C1 segment of cervical spinal cord (tissue), 14 donors: ENCODE data around the gene GNAI2.
"Not testable (repeated sequence)": the region's sequence is repeated elsewhere in the genome, so short reads cannot be mapped to it uniquely, and the experiment has no call there.

Source experiments
- DNase-seq, 14 donors: peaks; one replicate each; lab custom pipeline; 2025; lab: John Stamatoyannopoulos, UW

The GNAI2 gene

DNA sequence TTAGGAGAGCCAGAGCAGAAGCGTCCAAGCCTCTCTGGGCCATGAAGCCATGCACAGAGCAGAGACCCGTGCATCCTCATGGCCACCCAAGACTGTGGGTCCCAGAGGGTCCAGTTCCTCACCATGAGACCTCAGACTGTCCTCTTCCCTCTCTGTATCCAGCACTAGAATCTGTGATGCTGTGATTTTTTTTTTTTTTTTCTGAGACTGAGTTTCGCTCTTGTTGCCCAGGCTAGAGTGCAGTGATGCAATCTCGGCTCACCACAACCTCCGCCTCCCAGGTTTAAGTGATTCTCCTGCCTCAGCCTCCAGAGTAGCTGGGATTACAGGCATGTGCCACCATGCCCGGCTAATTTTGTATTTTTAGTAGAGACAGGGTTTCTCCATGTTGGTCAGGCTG, 8.8 kb downstream of the GNAI2 start:
- DNase-seq = not testable (repeated sequence)

DNA sequence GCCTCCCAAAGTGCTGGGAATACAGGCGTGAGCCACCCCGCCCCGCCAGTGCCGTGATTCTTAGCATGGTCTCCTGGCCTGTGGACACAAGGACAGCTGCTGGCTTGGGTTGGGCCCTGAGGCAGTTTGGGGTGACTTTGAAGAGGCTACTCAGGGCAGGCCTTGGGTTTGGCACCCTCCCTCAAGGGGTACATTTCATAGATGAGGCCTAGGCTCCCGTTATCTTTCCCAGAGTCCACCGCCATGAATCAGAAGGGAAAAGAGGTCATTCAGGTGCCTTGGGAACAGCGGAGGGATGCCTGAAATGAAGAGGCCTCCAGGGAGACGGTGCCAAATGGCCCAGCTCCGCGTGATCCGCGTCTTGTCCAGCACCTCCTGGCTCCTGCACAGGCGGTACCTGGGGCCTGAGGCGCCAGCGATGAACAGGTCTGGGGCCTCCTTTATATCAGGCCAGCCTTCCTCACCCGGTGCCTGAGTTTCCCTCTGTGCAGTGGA, 9.3 kb downstream of the GNAI2 start:
- peak in 1 of 14 donors; percentile 29 for DNase-seq

DNA sequence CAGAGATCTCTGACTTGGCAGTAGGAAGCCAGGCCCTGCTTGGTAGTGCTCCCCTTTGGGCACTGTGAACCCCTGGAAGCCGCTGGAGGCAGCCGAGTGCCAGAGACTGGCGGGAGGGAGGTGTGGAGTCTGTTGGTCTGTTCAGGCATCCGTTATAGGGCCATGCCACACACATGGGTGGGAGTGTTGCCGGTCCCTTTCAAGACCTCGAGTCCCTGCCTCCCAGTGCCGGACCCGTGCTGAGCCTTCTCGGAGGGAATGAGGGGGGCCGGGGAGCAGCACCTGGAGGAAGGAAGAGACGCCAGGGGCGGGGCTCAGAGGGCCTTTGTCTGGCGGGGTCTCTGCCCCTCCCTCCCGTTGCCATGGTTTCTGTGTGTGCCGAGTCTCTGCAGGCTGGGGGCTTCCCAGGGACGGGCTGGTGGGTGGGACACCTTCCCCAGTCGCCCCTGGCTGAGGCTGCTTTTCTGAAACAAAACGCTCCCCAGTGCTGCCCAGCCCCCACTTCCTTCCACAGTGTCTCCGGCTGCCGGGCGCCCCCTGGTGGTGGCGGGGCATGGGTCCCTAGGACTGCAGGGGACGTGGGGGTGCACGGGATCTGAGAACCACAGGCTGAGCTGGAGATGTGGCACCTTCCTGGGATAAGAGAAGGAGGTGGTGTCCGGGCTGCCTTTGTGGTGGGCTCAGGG, 10.0 kb downstream of the GNAI2 start:
- peak in 13 of 14 donors; percentile 45 to 89 (median 69) for DNase-seq

DNA sequence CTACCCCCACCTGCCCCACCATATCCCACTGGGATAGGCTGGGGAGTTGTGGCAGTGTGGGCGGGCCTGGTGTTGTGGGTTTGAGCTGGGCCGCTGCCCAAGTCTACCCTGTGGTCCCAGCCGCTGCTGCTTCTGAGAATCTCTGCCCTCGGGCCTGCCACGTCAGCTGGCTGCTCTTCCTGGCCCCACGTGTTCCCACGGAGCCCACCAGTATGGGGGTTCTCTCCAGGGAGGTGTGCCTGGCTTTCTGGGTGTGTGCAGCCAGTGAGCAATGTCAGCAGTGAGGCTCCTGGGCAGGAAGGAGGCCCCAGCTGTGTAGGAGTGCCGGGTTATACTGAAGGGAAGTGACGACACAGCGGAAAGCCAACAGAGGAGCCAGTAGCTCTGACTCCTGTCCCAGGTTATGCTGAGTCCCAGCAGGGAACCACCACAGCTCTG, 10.5 kb downstream of the GNAI2 start:
- no peak for DNase-seq

DNA sequence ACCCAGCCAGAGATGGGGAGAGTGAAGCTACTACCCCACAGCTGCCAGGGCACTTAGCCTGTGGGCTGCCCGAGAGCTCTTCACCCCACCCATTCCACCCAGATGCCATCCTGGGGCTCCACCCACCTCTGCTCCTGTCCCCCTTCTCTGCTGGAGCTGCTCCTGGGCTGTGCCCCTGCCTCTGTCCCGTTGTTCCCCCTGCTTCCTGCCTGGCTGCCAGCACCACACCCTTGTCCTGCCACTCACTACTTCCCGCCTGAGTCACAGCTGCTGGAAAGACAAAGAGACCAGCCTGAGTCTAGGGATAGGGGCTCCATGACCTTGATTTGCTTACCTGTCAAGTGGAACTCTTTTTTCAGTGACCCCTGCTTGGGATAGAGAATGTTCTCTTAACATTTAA, 12.4 kb downstream of the GNAI2 start:
- no peak for DNase-seq

DNA sequence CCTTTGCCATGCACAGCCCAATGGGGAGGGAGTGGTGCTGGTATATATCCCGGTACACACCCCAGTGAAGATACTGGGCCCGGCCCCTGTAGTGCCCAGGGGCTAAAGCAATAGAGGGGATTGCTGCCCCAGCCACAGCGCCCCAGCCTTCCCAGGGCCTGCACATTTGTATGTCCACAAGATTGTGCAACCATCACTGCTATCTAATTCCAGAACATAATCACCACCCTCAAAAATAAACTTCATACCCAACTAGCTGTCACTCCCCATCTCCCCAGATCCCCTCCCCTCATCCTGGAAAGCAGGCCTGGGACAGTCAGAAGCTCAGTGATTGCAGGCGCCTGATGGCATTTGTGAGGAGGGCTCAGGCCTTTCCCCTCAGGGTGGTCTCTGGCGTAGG, 13.5 kb downstream of the GNAI2 start:
- DNase-seq = no peak

DNA sequence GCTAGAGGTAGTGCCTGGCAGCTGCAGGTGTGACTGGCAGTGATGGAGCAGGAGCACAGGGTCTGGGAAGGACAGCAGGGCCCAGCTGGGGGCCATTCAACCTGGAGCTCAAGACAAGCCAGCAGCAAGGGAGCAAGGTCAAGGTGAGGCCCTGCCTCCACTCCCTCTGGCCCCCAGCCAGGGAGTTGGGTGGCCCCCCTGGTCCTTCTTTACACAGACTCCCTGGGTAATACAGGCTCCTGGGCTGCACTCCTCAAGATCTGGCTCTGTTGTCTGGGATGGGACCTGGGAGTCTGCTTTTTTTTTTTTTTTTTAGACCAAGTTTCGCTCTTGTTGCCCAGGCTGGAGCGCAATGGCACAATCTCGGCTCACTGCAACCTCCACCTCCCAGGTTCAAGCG, 14.5 kb downstream of the GNAI2 start:
- no peak for DNase-seq

DNA sequence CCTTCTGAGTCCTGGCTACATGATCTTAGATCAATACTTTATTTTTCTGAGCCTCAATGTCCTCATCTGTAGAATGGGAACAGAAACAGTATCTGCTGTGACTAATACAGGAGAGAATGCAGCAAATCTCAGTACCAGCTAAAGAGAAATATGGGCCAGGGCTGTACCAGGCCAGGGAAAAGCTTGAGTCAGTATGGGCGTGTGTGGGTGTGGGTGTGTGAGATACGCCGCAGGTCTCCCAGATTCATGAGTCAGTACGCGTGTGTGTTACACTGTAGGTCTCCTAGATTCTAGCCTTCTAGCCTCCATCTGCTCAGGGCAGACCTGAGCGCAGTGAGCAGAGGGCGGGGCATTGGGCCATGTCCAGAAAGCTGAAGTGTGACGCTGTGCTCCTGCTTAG, 15.2 kb downstream of the GNAI2 start:
- DNase-seq = no peak

DNA sequence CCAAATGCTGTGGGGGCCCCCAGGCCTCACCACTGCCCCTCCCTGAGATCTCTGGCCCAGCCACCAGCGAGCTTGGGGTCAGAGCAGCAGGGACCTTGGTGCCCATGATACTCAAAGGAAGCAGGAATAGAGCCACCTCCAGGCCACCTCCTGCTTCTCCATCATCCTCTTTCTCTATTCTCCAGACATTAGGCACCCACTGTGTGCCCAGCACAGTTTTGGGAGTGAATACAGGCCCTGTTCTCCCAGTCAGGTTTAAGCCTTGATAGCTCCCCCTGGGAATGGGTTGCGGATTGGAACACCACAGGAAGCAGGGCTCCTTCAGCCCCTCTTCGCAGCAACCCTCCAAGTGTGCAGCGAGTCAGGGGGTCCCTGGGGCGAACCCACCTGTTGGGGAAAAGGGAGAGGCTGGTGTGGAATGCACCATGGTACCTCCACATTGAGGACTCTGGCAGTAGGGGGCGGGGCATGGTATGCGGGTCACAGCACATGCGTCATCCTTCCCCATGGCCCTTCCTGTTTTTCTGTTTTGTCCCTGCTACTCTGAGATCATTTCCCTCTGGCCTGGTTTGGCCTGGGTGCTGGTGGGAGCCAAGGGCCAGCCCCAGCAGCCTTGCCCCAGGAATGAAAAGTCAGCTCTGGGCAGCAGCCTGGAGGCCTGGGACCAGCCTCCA, 18.7 kb downstream of the GNAI2 start:
- DNase-seq = peak in 3 of 14 donors; percentile 15 to 29 (median 26)

DNA sequence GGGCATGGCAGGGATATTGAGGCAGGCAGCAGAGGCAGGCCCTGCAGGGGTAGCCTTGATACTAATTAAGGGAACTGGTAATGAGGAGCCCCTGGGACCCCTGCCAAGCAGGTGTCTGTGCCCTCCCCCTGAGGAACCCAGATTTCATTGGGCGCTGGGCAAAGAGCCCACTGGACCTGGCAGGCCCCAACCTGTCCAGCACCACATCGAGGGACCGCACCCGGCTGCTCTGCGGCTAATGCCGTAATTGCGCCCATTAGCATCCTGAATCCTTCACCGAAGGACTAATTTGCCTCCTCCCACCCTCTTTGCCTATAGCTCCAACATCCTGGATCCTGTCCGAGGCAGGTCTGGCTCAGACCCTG, 19.2 kb downstream of the GNAI2 start:
- no peak for DNase-seq

DNA sequence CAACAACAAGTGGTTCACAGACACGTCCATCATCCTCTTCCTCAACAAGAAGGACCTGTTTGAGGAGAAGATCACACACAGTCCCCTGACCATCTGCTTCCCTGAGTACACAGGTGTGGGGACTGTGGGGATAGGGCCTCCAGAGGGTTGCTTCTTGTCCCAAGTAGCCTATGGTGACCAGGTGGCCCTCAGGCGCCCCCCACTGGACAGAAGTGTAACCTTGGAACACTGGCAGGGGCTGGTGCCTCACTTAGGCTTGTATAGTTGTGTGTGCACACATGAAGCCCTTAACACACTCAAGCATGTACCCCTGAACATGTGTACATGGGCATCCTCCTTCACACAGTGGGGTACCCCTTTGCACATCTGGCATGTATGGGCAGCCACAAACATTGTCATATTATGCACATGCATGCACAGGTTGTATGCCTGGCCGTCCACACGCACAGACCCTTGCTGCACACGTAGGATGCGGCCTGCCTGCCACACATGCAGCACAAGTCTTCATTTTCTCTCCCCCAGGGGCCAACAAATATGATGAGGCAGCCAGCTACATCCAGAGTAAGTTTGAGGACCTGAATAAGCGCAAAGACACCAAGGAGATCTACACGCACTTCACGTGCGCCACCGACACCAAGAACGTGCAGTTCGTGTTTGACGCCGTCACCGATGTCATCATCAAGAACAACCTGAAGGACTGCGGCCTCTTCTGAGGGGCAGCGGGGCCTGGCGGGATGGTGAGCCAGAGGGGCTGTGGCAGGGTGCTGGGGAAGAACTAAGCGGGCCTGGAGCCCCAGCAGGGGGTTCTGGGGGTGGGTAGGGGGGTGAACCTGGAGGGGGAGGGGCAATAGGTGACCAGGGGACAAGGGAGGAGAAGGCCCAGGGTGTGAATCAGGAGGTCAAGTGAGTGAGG, 21.2 kb downstream of the GNAI2 start:
- peak in 4 of 14 donors; percentile 20 to 40 (median 29) for DNase-seq

DNA sequence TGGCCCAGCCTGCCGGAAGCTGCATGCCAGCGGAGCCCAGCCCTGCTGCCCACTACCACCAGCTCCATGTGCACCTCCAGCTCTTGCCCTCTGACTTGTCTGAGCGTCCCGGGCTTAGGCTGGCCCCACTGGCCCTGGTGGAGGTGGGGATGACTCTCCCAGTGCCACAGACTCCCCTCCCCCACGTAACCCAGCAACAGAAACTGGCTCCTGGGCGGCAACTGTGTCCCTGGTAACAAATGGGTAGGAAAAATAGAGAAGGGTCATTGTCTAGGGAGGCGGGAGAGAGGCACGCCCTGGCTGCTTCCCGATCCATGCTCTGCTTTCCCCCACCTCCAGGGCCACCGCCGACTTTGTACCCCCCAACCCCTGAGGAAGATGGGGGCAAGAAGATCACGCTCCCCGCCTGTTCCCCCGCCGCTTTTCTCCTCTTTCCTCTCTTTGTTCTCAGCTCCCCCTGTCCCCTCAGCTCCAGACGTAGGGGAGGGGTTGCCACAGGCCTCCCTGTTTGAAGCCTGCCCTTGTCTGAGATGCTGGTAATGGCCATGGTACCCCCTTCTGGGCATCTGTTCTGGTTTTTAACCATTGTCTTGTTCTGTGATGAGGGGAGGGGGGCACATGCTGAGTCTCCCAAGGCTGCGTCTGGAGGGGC, 22.2 kb downstream of the GNAI2 start:
- DNase-seq = peak in 3 of 14 donors; percentile 25 to 62 (median 30)

DNA sequence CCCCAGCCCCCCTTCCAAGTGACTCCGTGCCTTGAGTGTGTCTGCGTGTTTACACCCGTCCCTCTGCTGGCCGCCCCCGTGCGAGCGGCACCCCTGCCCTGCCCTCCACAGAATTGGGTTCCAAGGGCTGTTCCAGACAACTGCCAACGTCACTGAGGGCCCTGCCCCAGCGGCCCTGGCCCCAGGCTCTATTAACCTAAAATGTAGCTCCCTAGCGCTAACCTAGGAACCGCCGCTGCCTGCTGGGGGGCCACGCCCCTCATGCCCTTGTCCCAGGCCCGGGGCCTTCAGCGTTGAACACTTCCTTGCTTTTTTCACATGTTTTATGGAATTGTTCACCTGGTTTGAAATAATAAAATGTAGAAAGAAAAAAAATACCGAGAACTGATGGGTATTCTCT, 23.0 kb downstream of the GNAI2 start:
- peak in 2 of 14 donors; percentile 20 to 37 for DNase-seq

DNA sequence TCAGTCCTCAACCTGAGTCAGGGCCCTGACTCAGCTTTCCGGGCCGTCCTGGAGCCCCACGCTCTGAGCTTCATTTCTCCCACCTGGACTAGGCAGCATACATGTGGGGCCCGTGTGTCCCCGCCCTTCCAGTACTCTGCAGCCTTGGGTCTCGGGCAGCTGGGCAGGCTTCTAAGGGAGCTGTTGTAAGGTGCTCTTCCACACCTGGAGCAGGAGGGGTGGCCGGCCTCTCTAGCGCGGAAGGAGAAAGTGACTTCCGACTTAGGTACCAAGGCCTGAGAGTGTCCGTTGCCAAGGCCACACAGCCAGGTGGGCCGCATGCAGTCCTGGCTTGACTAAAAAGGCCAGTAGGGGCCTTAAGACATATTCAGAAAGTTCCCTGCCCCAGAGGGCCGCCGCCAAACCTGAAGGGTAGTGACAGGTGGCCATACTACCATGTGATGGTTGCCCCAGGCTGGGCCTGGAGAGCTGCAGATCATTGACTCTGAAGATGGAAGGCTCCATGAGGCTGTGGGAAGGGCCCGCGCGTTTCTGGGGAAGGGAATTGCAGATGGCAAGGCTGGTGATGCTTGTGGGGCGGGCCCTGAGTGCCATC, 23.5 kb downstream of the GNAI2 start:
- DNase-seq = no peak

DNA sequence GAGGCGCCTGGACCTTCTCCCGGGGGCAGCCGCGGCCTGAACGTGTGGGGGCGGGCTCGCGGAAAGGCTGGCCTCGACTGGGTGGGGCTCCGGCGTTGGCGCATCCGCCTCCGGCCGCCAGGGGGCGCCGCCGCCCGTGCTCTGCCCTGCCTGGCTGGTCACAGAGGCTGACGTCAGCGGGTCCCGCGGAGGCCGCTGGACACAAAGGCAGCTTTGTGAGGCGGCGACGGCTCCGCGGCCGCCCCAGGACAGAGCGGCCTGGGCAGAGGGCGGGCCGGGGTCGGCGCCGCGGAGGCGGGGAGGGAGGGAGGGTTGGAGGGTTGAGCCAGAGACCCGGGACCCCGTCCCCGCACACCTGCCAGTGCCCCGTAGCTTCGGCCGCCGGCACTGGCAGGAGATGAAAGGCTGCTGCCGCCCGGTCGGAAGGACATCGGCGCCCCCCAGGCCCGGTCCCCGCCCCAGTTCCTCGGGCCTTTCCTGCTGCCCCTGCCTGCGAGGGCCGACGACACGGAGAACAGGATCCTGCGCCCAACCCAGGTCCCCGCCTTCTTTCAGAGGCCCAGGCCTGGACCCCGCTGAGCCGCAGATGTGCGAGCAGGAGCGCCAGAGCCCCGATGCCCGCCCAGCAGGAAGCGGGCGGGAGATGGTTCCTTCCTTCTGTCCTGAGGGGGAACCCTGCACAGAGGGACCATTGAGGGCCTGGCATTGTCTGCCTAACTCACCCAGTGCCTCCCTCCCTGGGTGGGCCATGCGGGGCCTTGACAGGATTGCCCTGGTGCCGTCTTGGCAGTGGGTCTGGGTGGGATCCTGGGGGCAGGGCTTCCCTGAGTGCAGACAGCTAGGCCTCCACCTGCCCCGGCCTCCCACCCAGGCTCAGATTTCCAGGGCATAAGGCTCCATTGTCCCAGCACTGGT, 24.3 kb downstream of the GNAI2 start:
- peak; percentile 27 to 98 (median 93) for DNase-seq

DNA sequence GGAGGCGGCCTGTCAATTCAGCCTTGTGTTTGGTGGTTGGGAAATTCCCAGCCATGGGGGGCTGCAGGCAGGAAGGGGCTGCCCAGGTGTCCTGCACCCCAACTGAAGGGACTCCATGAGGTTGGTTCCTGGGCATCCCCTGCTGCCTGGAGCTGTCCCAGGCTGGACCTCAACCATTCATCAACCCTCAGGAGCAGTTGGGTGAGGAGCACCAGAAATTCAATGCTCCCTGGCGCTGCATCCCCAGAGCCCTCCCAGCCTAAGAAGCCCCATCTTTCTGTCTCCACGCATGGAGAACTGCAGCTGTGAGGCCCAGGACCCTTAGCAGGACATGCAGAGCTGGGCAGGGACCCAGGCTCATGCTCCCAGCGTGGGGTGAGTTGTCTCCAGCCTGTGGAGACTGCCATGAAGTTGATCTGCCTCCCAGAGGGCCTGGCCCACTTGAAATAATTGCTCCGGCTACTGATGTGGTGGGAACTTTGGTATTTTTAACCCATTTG, 25.0 kb downstream of the GNAI2 start:
- peak in 2 of 14 donors; percentile 66 to 71 for DNase-seq

DNA sequence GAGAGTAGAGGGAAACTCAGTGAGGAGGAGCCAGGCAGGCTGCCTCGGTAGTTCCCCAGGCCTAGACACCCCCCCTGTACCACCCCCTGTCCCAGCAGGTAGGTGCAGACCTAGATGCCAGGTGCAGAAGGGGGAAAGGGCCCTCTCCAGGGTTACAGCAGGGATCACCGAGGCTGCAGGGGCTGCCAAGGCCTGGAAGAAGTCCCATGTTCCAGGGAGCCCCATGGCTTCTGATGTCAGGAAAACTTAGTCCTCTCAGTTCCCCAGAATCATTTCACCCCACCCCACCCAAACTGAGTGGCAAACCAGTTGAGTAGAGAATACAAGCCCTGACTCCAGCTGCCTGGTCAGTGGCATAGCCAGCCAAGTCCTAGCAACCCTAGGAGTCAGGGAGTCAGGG, 25.5 kb downstream of the GNAI2 start:
- DNase-seq = peak in 2 of 14 donors; percentile 45 to 61

DNA sequence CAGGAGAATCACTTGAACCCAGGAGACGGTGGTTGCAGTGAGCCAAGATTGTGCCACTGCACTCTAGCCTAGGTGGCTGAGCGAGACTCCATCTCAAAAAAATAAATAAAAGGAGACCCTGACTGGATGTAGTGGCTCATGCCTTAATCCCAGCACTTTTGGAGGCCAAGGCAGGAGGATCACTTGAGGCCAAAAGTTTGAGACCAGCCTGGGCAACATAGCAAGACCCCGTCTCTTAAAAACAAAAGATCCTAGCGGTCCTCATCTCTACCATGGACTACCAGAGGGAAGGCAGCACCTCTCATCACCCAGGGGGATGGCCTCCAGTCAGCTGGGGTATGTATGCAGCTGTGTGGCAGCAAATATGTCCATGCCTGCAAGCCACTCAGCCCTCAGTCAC, 26.2 kb downstream of the GNAI2 start:
- DNase-seq = not testable (repeated sequence)

DNA sequence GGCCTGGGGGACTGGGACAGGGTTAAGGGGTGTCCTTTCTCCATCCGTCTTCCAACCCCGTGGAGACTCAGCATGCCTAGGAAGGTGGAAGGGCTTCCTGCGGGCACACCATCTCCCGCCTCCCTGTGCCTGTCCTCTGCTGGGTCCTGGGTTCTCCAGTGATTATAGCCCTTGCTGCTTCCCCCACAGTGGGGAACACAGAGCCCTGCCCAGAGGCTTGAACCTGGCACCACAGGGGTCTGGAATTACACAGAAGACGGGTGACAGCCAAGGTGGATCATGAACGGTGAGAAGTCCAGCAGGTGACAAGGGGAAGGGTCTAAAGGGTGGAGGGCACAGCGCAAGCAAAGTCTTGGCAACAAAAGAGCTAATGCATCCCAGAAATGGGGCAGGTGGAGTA, 26.8 kb downstream of the GNAI2 start:
- no peak for DNase-seq
